ENCODE measurements around the gene PRPS1L1.

The PRPS1L1 gene

DNA sequence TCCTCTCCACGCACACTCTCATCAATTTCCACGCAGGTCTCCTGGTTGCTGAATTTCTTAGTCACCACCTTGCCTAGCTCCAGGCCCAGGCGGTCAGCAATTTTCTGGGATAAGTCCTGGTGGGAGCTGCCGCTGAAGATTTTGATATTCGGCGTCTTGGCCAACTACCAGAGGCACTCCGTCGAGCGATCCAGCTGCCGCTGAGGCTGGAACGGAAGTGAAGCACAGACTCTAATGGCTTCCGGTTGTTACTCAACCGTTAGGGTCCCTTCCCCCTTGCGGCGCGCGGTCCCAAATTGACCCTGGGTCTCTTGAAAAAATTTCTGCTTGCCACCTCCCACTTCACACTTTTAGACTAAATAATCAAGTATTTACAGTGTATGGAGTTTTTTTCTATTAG, at the start of gene PRPS1L1:
Gene PRPS1L1, minus strand, starts transcription at position 219 of the 400 bp plus-strand sequence.
- H3K4me3 Mint-ChIP-seq = no peak within 1 kb of the TSS
- no peaks in the 10 kb centered on the region for H3K9me3 Mint-ChIP-seq
- H3K27ac Mint-ChIP-seq = no peak within 1 kb of the TSS
- H3K36me3 Mint-ChIP-seq (ENCODE audit: low read depth) = no peaks in the 10 kb centered on the region
- no peak for DNase-seq (ENCODE audit: low spot score)
- no peaks in the 10 kb centered on the region for H3K4me1 Mint-ChIP-seq (ENCODE audit: low read depth)
- peaks cover 2% of the 10 kb centered on the region for H3K27me3 Mint-ChIP-seq (ENCODE audit: low read depth)

DNA sequence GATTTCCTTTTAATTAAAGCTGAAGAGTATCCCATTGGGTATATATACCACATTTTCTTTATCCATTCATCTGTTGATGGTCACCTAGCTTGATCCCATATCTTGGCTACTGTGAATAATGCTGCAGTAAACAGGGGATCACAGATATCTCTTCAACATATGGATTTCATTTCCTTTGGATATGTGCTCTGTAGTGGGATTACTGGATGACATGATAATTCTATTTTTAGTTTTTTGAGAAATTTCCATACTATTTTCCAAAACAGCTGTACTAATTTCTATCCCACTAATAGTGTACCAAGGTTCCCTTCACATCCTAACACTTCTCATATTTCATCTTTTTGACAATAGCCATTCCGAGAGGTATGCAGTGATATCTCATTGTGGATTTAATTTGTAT, 48.8 kb upstream of the PRPS1L1 start:
- Mint-ChIP-seq H3K9me3 (peaks cover 6% of the 10 kb centered on the region), H3K36me3 (ENCODE audit: low read depth) (no peaks in the 10 kb centered on the region), H3K4me1 (ENCODE audit: low read depth) (no peaks in the 10 kb centered on the region), H3K27me3 (ENCODE audit: low read depth) (peaks cover 2% of the 10 kb centered on the region), H3K27ac (no peak overlapping the region), H3K4me3 (no peak overlapping the region)
- DNase-seq (ENCODE audit: low spot score) = no peak

- no peak overlapping the region for H3K27ac Mint-ChIP-seq
- no peaks in the 10 kb centered on the region for H3K9me3 Mint-ChIP-seq
- no peak overlapping the region for H3K4me3 Mint-ChIP-seq
- no peaks in the 10 kb centered on the region for H3K4me1 Mint-ChIP-seq (ENCODE audit: low read depth)
- DNase-seq (ENCODE audit: low spot score) = no peak
- no peaks in the 10 kb centered on the region for H3K27me3 Mint-ChIP-seq (ENCODE audit: low read depth)
- H3K36me3 Mint-ChIP-seq (ENCODE audit: low read depth) = no peaks in the 10 kb centered on the region
Measured at GRCh38 chr7:18068745-18069144, 41.1 kb upstream of the PRPS1L1 start.

- H3K36me3 Mint-ChIP-seq (ENCODE audit: low read depth) = no peaks in the 10 kb centered on the region
- H3K4me3 Mint-ChIP-seq = no peak overlapping the region
- DNase-seq (ENCODE audit: low spot score) = no peak
- no peaks in the 10 kb centered on the region for H3K4me1 Mint-ChIP-seq (ENCODE audit: low read depth)
- H3K27me3 Mint-ChIP-seq (ENCODE audit: low read depth) = no peaks in the 10 kb centered on the region
- H3K9me3 Mint-ChIP-seq = no peaks in the 10 kb centered on the region
- H3K27ac Mint-ChIP-seq = no peak overlapping the region
Measured at GRCh38 chr7:18064242-18064838, 36.7 kb upstream of the PRPS1L1 start.

DNA sequence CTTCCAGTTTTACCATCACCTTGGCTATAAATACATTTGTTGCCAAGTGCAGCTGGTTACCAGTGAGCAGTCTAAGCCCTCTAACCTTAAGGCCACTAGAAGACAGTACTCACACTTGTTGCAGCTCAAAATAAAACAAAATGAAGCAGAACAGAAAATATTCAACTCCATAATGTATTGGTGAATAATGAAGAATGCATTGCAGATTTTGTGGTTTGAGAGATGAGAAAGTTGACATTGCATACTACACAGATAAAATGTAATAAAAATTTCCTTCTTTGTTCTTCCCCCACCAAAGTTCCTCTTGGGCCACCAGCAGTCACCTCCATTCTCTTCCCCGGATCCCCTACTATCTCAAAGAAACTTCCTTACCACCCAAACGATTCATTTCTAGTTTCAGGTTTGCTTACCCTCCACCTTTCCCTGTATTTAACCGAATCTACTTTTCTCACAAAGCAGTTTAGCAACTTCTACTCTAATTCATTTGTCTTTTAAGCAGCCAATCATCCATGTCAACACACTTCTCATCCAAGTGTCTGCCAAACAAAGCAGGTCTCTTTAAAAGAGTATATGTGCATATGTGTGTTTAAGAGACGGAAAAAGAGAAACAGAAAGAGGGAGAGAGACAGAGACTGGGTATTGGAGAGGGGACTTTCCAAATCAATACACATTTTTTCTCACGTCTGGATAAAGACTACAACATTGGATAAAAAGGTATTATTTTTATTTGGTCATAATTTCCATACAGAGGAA, 35.7 kb upstream of the PRPS1L1 start:
- Mint-ChIP-seq H3K4me1 (ENCODE audit: low read depth) (no peaks in the 10 kb centered on the region), H3K4me3 (no peak overlapping the region), H3K9me3 (no peaks in the 10 kb centered on the region), H3K36me3 (ENCODE audit: low read depth) (no peaks in the 10 kb centered on the region), H3K27ac (no peak overlapping the region), H3K27me3 (ENCODE audit: low read depth) (no peaks in the 10 kb centered on the region)
- DNase-seq (ENCODE audit: low spot score) = no peak

GRCh38 chr7:18059171-18059570, 31.5 kb upstream of the PRPS1L1 start:
- no peak for DNase-seq (ENCODE audit: low spot score)
- Mint-ChIP-seq H3K4me3 (no peak overlapping the region), H3K4me1 (ENCODE audit: low read depth) (no peaks in the 10 kb centered on the region), H3K9me3 (no peaks in the 10 kb centered on the region), H3K27me3 (ENCODE audit: low read depth) (peaks cover 4% of the 10 kb centered on the region), H3K27ac (no peak overlapping the region), H3K36me3 (ENCODE audit: low read depth) (no peaks in the 10 kb centered on the region)

DNA sequence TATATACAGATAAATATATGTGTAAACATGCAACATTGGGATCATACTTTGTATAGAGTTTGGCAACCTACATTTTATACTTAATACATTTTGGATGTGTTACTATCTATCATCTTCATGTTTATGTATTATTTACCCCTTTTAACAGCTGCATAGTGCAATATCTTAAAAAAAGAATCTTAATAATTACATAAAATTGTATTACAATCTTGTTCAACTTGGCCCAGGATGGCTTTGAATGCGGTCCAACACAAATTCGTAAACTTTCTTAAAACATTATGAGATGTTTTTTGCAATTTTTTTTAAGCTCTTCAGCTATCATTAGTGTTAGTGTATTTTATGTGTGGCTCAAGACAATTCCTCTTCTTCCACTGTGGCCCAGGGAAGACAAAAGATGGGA, 26.3 kb upstream of the PRPS1L1 start:
- Mint-ChIP-seq H3K9me3 (no peaks in the 10 kb centered on the region), H3K36me3 (ENCODE audit: low read depth) (no peaks in the 10 kb centered on the region), H3K27me3 (ENCODE audit: low read depth) (peaks cover 4% of the 10 kb centered on the region), H3K4me1 (ENCODE audit: low read depth) (no peaks in the 10 kb centered on the region), H3K27ac (no peak overlapping the region), H3K4me3 (no peak overlapping the region)
- DNase-seq (ENCODE audit: low spot score) = no peak

- H3K27me3 Mint-ChIP-seq (ENCODE audit: low read depth) = peaks cover 4% of the 10 kb centered on the region
- H3K4me1 Mint-ChIP-seq (ENCODE audit: low read depth) = no peaks in the 10 kb centered on the region
- H3K36me3 Mint-ChIP-seq (ENCODE audit: low read depth) = no peaks in the 10 kb centered on the region
- H3K27ac Mint-ChIP-seq = no peak overlapping the region
- no peak overlapping the region for H3K4me3 Mint-ChIP-seq
- DNase-seq (ENCODE audit: low spot score) = no peak
- H3K9me3 Mint-ChIP-seq = no peaks in the 10 kb centered on the region
Measured at GRCh38 chr7:18053177-18053928, 25.7 kb upstream of the PRPS1L1 start.

DNA sequence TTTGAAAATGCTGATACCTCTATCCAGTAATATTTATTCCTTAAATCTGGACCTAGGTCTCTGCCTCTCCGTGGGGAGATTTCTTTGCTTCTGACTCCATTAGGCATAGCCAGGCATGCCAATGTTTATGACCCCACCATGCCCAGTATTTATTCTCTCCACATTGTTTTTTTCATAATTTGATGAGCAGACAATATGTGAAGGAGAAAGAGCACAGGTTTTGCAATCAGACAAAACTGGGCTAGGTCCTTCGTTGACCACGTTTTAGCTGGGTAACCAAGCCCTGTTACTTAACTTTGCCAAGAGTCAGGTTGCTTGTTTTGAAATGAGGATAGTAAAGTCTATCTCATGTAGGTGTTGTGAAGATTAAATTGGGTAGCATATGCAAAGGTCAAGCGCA, 21.6 kb upstream of the PRPS1L1 start:
- no peak for DNase-seq (ENCODE audit: low spot score)
- no peaks in the 10 kb centered on the region for H3K36me3 Mint-ChIP-seq (ENCODE audit: low read depth)
- no peaks in the 10 kb centered on the region for H3K27me3 Mint-ChIP-seq (ENCODE audit: low read depth)
- H3K4me3 Mint-ChIP-seq = no peak overlapping the region
- H3K9me3 Mint-ChIP-seq = no peaks in the 10 kb centered on the region
- no peak overlapping the region for H3K27ac Mint-ChIP-seq
- no peaks in the 10 kb centered on the region for H3K4me1 Mint-ChIP-seq (ENCODE audit: low read depth)

DNA sequence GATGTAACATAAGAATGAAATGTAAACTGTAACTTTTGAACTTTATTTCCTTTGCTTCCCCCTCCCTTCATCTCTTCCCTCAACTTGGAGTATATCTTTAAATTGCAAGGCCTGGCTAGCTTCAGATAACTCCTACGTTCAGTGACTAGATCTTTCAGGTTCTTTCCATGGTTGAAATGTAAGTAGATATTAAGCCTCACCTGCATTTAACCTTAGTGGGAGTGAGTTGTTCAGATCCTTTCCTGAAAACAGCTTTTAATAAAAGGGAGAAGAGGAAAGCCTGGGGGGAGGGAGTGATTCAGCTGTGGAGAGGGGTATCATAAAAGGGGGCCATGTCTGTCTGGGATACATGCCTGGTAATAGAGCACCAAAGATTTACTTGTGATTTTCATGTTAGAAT, 19.0 kb upstream of the PRPS1L1 start:
- no peak overlapping the region for H3K27ac Mint-ChIP-seq
- H3K9me3 Mint-ChIP-seq = no peaks in the 10 kb centered on the region
- H3K4me1 Mint-ChIP-seq (ENCODE audit: low read depth) = no peaks in the 10 kb centered on the region
- DNase-seq (ENCODE audit: low spot score) = no peak
- H3K36me3 Mint-ChIP-seq (ENCODE audit: low read depth) = no peaks in the 10 kb centered on the region
- no peak overlapping the region for H3K4me3 Mint-ChIP-seq
- no peaks in the 10 kb centered on the region for H3K27me3 Mint-ChIP-seq (ENCODE audit: low read depth)

DNA sequence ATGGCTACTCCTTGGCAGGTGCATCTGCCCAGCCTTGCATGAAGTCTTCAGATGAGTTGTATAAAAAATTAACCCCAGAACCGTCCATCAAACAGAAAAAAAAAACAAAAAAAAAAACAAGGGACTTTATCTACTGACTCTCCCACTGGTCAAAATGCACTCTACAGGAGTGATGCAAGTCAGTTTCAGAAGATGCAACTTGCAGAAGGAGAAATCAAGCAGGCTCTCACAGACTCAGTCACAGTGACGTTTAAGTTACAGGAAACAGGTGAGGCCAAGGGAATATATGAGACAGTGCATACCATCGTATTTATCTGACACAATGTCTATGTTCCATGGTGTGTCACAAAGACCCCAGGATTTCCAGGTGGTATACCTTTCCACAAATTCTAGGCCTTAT, 17.5 kb upstream of the PRPS1L1 start:
- no peaks in the 10 kb centered on the region for H3K4me1 Mint-ChIP-seq (ENCODE audit: low read depth)
- no peaks in the 10 kb centered on the region for H3K27me3 Mint-ChIP-seq (ENCODE audit: low read depth)
- no peaks in the 10 kb centered on the region for H3K36me3 Mint-ChIP-seq (ENCODE audit: low read depth)
- no peaks in the 10 kb centered on the region for H3K9me3 Mint-ChIP-seq
- no peak overlapping the region for H3K27ac Mint-ChIP-seq
- no peak overlapping the region for H3K4me3 Mint-ChIP-seq
- no peak for DNase-seq (ENCODE audit: low spot score)

DNA sequence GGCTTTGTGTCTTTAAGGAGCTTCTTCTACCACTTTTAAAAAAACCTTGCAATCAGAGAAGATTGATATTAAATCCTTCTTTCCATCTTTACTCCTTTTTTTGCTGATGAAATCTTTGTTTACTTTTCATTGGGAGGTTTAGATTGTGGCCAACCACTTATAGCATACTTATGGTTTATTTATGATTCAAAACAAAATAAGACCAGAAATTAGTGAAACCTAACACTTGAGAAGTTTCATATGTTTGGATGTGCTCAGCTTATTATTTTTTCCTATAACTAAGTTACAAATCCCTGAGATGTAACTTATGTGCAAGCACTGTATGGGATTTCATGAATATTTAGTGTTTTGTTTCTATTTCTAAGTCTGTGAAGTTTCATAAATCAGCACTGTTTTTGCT, 13.5 kb upstream of the PRPS1L1 start:
- Mint-ChIP-seq H3K27ac (no peak overlapping the region), H3K4me3 (no peak overlapping the region), H3K9me3 (no peaks in the 10 kb centered on the region), H3K27me3 (ENCODE audit: low read depth) (no peaks in the 10 kb centered on the region), H3K36me3 (ENCODE audit: low read depth) (no peaks in the 10 kb centered on the region), H3K4me1 (ENCODE audit: low read depth) (no peaks in the 10 kb centered on the region)
- DNase-seq (ENCODE audit: low spot score) = no peak

GRCh38 chr7:18040196-18040595, 12.6 kb upstream of the PRPS1L1 start:
- Mint-ChIP-seq H3K27me3 (ENCODE audit: low read depth) (no peaks in the 10 kb centered on the region), H3K4me1 (ENCODE audit: low read depth) (no peaks in the 10 kb centered on the region), H3K4me3 (no peak overlapping the region), H3K9me3 (no peaks in the 10 kb centered on the region), H3K36me3 (ENCODE audit: low read depth) (no peaks in the 10 kb centered on the region), H3K27ac (no peak overlapping the region)
- no peak for DNase-seq (ENCODE audit: low spot score)

- H3K4me3 Mint-ChIP-seq = no peak overlapping the region
- no peak for DNase-seq (ENCODE audit: low spot score)
- H3K27me3 Mint-ChIP-seq (ENCODE audit: low read depth) = no peaks in the 10 kb centered on the region
- H3K9me3 Mint-ChIP-seq = no peaks in the 10 kb centered on the region
- no peaks in the 10 kb centered on the region for H3K4me1 Mint-ChIP-seq (ENCODE audit: low read depth)
- H3K36me3 Mint-ChIP-seq (ENCODE audit: low read depth) = no peaks in the 10 kb centered on the region
- no peak overlapping the region for H3K27ac Mint-ChIP-seq
Measured at GRCh38 chr7:18038382-18038781, 10.7 kb upstream of the PRPS1L1 start.

Data from T-helper 2 cell treated with Interferon-gamma antibody and Interleukin-4, amounts not matched to agents 5 μg/mL and 100 μg/mL, for 36 hours (primary cell).